Gastrocnemius medialis (tissue), 4 donors: ENCODE data around the gene ALG8. TPM values are rescaled to one million over a fixed set of nuclear protein-coding genes. Genes with fewer than 3 reads are reported as not detected.

Experiments
- ATAC-seq, 2 donors: fragments of 150-250 bp; one replicate each; pipeline ENCODE4 v1.9.1; 2016
- DNase-seq, 2 donors: peaks; one replicate each; pipeline ENCODE4 v3.0.0-alpha.2; 2019
- H3K27ac ChIP-seq, 4 donors: fragments of 200-600 bp; sonication (generic); 1 replicate in 1 of 4; 2 replicates in 3 of 4; pipeline ENCODE4 v1.5.1; 2016 to 2018; ENCODE audit warnings: mild to moderate bottlenecking in 2 of 4, moderate library complexity in 1 of 4
- H3K27me3 ChIP-seq, 3 donors: fragments of 200-600 bp; sonication (generic) in 2 of 3; 1 replicate in 1 of 3; 2 replicates in 2 of 3; pipeline versions ENCODE4 v1.5.1 to v1.6.0; 2016 to 2019; ENCODE audit warnings: mild to moderate bottlenecking in 1 of 3, moderate library complexity in 1 of 3
- H3K36me3 ChIP-seq, 2 donors: fragments of 200-600 bp; sonication (generic) in 1 of 2; one replicate each; pipeline ENCODE4 v1.5.1; 2017 to 2018
- H3K4me1 ChIP-seq, 2 donors: fragments of 200-600 bp; sonication (generic) in 1 of 2; one replicate each; pipeline ENCODE4 v1.5.1; 2016 to 2017; ENCODE audit warnings: mild to moderate bottlenecking in 2 of 2
- H3K4me3 ChIP-seq, 4 donors: fragments of 200-600 bp; sonication (generic) in 3 of 4; 1 replicate in 1 of 4; 2 replicates in 3 of 4; pipeline ENCODE4 v1.5.1; 2016 to 2019; ENCODE audit warnings: mild to moderate bottlenecking in 2 of 4
- H3K9me3 ChIP-seq, 3 donors: fragments of 200-600 bp; sonication (generic) in 2 of 3; 1 replicate in 1 of 3; 2 replicates in 2 of 3; pipeline ENCODE4 v1.5.1; 2016 to 2019
- POLR2A ChIP-seq, 2 donors: fragments of 450-650 bp; IDR thresholded peaks; one replicate each; pipeline ENCODE4 v1.6.1; 2017; ENCODE audit warnings: antibody characterized with exemption in 2 of 2, mild to moderate bottlenecking in 2 of 2, moderate library complexity in 2 of 2
- in situ Hi-C, 4 donors: fragments of 200-750 bp; cut with MboI; loops; one replicate each; pipeline versions ENCODE4 v1.15.0 to v1.8.0; 2017; ENCODE audit warnings: low sequenced_read_pairs in 4 of 4
- intact Hi-C: fragments of 100-400 bp; cut with DNase I; formaldehyde crosslinking; loops from one replicate; pipeline ENCODE4 v1.15.1; 2023; ENCODE audit warnings: low total_unique reads
- total RNA-seq, 4 donors: library from RNA; depleted of rRNA; stranded (reverse); fragments of >200 nt; gene quantifications; one replicate each; pipeline versions ENCODE4 v1.1.0 to v1.2.3, GENCODE V29; 2016
- TF ChIP-seq, protein P1 (sequence below), 5 experiments: fragments of 450-650 bp in 3 of 5; fragments of 200-600 bp in 2 of 5; sonication (generic) in 2 of 5; IDR thresholded peaks in 4 of 5; conservative IDR thresholded peaks in 1 of 5; 1 replicate in 4 of 5; 2 replicates in 1 of 5; pipeline ENCODE4 v1.5.1; 2016 to 2019; ENCODE audit warnings: antibody characterized with exemption in 5 of 5, mild to moderate bottlenecking in 3 of 5, moderate library complexity in 3 of 5

Gene ALG8
- total RNA-seq, 4 donors from 2014 or later, result 9.0 to 12.9 (median 10.9) TPM

DNA sequence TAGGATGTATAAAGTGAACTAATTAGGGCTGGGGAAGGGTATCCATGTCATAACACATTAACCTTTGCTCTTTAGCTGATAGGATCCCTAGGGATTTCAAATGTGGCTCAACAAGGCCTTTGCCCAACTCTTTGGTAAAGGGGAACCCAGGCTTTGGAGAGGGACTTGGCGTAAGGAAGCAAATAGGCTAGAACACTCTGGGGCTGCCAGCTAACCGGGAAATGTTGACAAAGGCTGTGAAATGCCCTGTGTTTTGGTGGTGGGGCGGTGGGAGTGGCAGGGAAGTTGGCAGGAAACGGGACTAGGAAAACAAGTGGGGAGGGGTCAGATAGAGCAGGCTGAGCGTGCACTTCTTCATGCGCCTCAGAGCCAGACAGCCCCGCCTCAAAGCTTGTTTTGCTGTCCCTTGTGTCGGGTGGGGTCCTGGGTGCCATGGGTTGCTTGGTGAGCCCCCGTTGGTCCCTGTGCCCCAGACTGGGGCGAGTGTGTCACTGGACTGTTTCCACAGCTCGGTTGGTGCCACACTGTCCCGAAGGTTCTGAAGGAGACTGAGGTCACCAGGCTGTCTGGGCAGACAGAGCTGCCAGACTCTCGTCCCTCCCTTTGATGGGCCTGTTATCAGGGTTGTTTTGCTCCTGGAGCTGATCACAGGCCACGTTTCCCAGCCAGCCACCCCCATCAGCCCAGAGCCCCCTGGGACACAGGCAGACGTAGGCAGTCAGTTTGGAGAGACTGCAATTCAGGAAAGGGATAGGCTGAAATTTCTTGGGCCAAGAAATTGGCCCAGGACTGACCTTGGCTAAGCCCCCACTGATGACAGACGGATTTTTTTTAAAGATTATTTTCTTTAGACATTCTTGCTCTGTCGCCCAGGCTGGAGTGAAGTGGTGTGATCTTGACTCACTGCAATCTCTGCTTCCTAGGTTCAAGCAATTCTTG is 29.4 kb upstream of the ALG8 start:
- peaks cover 0 to 3% of the 10 kb centered on the region in 2 donors for H3K36me3 ChIP-seq
- in situ Hi-C loops, result no loop called here
- TF ChIP-seq POLR2A (IDR thresholded peaks at IDR 0.05), result no peak
- TF ChIP-seq, protein P1, sequence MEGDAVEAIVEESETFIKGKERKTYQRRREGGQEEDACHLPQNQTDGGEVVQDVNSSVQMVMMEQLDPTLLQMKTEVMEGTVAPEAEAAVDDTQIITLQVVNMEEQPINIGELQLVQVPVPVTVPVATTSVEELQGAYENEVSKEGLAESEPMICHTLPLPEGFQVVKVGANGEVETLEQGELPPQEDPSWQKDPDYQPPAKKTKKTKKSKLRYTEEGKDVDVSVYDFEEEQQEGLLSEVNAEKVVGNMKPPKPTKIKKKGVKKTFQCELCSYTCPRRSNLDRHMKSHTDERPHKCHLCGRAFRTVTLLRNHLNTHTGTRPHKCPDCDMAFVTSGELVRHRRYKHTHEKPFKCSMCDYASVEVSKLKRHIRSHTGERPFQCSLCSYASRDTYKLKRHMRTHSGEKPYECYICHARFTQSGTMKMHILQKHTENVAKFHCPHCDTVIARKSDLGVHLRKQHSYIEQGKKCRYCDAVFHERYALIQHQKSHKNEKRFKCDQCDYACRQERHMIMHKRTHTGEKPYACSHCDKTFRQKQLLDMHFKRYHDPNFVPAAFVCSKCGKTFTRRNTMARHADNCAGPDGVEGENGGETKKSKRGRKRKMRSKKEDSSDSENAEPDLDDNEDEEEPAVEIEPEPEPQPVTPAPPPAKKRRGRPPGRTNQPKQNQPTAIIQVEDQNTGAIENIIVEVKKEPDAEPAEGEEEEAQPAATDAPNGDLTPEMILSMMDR (IDR thresholded peaks at IDR 0.05 in 4 of 5, conservative IDR thresholded peaks at IDR 0.05 in 1 of 5), result no peak
- peak; percentile 81 to 86 for ATAC-seq
- H3K4me3 ChIP-seq, result no peak overlapping the region
- no peaks in the 10 kb centered on the region for H3K27me3 ChIP-seq
- peaks cover 0 to 6% of the 10 kb centered on the region in 2 donors for H3K4me1 ChIP-seq
- peak; percentile 40 to 77 for DNase-seq
- peak overlapping the region; percentile 47 to 80 (median 58) for H3K27ac ChIP-seq
- intact Hi-C loops, result no loop called here
- H3K9me3 ChIP-seq, result no peaks in the 10 kb centered on the region

DNA sequence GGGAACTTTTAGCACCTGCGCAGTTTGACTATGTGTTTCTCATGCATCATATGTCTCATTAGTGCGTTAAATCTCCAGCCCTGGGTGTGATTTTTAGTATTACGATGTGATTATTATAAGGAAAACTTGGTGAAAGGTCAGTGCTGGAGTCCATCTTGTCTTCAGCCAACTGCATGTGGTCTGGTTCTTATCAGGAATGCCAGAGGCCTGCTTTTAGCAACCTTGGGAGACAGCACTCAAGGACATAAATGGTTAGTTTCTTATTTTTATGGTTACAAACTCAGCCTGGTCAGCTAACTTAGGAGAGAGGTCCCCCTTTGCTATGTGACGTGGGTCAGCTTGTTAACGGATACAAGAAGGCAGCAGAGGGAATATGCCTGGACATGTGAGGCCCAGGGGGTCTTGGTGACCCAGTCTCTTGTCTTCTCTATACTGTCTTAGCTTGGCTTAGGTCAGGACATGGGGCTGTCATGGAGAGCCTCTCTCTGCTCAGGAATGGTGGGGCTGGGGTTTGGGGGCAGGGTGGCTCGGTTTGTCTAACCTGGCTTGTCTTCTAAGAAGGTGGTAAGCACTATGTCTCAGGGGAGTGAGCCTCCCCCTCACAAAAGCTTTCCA is 27.5 kb upstream of the ALG8 start:
- Histone ChIP-seq H3K9me3 (no peaks in the 10 kb centered on the region), H3K27ac (no peak overlapping the region), H3K27me3 (no peaks in the 10 kb centered on the region), H3K36me3 (no peaks in the 10 kb centered on the region), H3K4me1 (peaks cover 0 to 6% of the 10 kb centered on the region in 2 donors), H3K4me3 (no peak overlapping the region)
- DNase-seq, result no peak
- intact Hi-C loops (no loop called here), in situ Hi-C loops (no loop called here)
- TF ChIP-seq, protein P1 (IDR thresholded peaks at IDR 0.05 in 4 of 5, conservative IDR thresholded peaks at IDR 0.05 in 1 of 5), result no peak
- no peak for TF ChIP-seq POLR2A (IDR thresholded peaks at IDR 0.05)
- no peak for ATAC-seq

DNA sequence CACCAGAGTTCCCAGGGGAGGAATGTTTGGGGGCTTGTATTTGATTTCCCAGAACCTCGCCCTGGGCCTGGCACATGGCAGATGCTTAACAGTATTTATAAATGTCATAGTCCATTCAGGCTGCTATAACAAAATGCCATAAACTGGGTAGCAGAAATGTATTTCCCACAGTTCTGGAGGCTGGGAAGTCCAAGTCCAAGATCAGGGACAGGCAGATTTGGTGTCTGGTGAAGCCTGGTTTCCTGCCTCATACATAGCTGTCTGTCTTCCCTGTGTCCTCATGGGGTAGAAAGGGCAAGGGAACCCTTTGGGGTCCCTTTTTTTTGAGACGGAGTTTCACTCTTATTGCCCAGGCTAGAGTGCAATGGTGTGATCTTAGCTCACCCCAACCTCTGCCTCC is 25.0 kb upstream of the ALG8 start:
- TF ChIP-seq, protein P1 (IDR thresholded peaks at IDR 0.05 in 4 of 5, conservative IDR thresholded peaks at IDR 0.05 in 1 of 5), result no peak
- no peak for TF ChIP-seq POLR2A (IDR thresholded peaks at IDR 0.05)
- Histone ChIP-seq H3K9me3 (no peaks in the 10 kb centered on the region), H3K4me1 (peaks cover 0 to 6% of the 10 kb centered on the region in 2 donors), H3K4me3 (no peak overlapping the region), H3K27me3 (no peaks in the 10 kb centered on the region), H3K36me3 (no peaks in the 10 kb centered on the region), H3K27ac (no peak overlapping the region)
- DNase-seq (no peak), ATAC-seq (no peak)
- intact Hi-C loops, result no loop called here
- in situ Hi-C loops, result no loop called here

DNA sequence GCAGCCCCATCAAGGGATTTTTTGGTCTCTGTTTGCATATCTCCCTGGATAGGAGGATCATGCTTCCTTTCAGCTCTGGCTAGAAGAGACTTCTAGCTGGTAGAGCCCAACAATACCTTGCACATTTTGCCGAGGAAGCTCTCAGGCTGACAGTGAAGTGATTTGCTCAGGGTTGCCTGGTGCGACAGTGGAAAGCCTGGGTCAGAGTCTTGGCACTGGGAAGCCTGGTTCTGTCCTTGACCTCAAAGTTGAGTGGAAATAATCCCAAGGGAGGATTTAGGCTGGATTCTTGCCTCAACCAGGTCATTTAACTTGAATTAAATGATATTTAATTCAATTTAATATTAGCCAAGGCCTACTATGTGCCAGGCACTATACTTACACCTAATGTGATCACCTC is 24.4 kb upstream of the ALG8 start:
- ATAC-seq (no peak), DNase-seq (no peak)
- H3K4me1 ChIP-seq, result peaks cover 0 to 2% of the 10 kb centered on the region in 2 donors
- in situ Hi-C loops, result no loop called here
- H3K36me3 ChIP-seq, result no peaks in the 10 kb centered on the region
- H3K27me3 ChIP-seq, result no peaks in the 10 kb centered on the region
- H3K9me3 ChIP-seq, result no peaks in the 10 kb centered on the region
- no peak overlapping the region for H3K4me3 ChIP-seq
- intact Hi-C loops, result no loop called here
- TF ChIP-seq, protein P1 (IDR thresholded peaks at IDR 0.05 in 4 of 5, conservative IDR thresholded peaks at IDR 0.05 in 1 of 5), result no peak
- TF ChIP-seq POLR2A (IDR thresholded peaks at IDR 0.05), result no peak
- no peak overlapping the region for H3K27ac ChIP-seq
